Measurements from ENCODE around the gene WFIKKN1. TPM values are rescaled to one million over a fixed set of nuclear protein-coding genes. Genes with fewer than 3 reads are reported as not detected.

WFIKKN1 gene
- polyA plus RNA-seq, 3 donors = 0.76 TPM; not detected in 2

DNA sequence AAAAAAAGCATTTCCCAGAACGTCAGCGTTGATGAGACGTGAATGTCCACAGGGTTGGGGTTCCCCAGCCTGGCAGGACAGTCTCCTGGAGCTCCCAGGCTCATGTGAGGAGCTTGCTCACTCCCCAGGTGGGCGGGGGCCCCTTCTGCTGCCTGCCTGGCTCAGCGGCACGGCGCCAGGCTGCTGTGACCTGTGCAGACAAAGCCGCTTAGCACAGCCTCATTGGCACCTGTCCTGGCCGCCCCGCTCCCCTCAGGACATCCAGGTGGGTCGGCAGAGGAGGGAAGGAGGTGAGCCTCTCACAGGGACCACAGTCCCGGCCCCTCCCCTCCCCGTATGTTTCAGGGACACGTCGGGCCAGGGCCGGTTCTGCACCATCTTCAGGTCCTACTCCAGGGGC, 12.9 kb upstream of the WFIKKN1 start:
- peaks cover 26 to 63% of the 10 kb centered on the region in 2 donors for H3K36me3 Mint-ChIP-seq
- H3K9ac ChIP-seq (ENCODE audit: insufficient read depth, low read length, poor library complexity, severe bottlenecking) = no peak overlapping the region
- no peaks in the 10 kb centered on the region for H3K4me1 Mint-ChIP-seq
- peak overlapping the region in 1 of 7 donors; percentile 25 for H3K27ac Mint-ChIP-seq
- H3K27me3 ChIP-seq (ENCODE audit: control insufficient read depth in 2 of 2, insufficient read depth in 2 of 2, low read length in 2 of 2) = no peaks in the 10 kb centered on the region
- H3K36me3 ChIP-seq (replicated peaks in 1 of 2; ENCODE audit: control insufficient read depth in 1 of 2, insufficient read depth in 2 of 2, low read length in 2 of 2) = peaks cover 30 to 49% of the 10 kb centered on the region in 2 donors
- no peak overlapping the region for H3K4me2 ChIP-seq (replicated peaks; ENCODE audit: extremely low read depth, low read length, poor library complexity, severe bottlenecking)
- no peak overlapping the region for H3K4me3 ChIP-seq (replicated peaks in 1 of 3; ENCODE audit: low read depth in 2 of 3, low read length in 3 of 3)
- H3K9me3 Mint-ChIP-seq = peaks cover 0 to 3% (median 0%) of the 10 kb centered on the region in 7 donors
- no peaks in the 10 kb centered on the region for H3K4me1 ChIP-seq (ENCODE audit: control insufficient read depth in 1 of 2, insufficient read depth in 2 of 2, low read length in 2 of 2)
- peaks cover 91% of the 10 kb centered on the region for H4K20me1 ChIP-seq (ENCODE audit: insufficient read depth, low read length)
- H3K27ac ChIP-seq (ENCODE audit: low read depth in 1 of 2, low read length in 2 of 2) = no peak overlapping the region
- intact Hi-C loops (cut with micrococcal nuclease) = no loop called here
- peaks cover 0 to 2% (median 1%) of the 10 kb centered on the region in 3 donors for H3K27me3 Mint-ChIP-seq (ENCODE audit: low read depth in 3 of 3)
- TF ChIP-seq, protein P1, sequence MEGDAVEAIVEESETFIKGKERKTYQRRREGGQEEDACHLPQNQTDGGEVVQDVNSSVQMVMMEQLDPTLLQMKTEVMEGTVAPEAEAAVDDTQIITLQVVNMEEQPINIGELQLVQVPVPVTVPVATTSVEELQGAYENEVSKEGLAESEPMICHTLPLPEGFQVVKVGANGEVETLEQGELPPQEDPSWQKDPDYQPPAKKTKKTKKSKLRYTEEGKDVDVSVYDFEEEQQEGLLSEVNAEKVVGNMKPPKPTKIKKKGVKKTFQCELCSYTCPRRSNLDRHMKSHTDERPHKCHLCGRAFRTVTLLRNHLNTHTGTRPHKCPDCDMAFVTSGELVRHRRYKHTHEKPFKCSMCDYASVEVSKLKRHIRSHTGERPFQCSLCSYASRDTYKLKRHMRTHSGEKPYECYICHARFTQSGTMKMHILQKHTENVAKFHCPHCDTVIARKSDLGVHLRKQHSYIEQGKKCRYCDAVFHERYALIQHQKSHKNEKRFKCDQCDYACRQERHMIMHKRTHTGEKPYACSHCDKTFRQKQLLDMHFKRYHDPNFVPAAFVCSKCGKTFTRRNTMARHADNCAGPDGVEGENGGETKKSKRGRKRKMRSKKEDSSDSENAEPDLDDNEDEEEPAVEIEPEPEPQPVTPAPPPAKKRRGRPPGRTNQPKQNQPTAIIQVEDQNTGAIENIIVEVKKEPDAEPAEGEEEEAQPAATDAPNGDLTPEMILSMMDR (IDR thresholded peaks at IDR 0.05) = no peak
- H3K4me3 Mint-ChIP-seq = no peak overlapping the region
- no peak for DNase-seq
- WGBS (ENCODE audit: insufficient coverage) = 97% methylated on average over 12 of the region's 16 CpGs
- H3K79me2 ChIP-seq (ENCODE audit: insufficient read depth, low read length) = peaks cover 71% of the 10 kb centered on the region
- H2AFZ ChIP-seq (ENCODE audit: insufficient read depth, low read depth, low read length, poor library complexity, severe bottlenecking) = no peak overlapping the region
- H3K9me3 ChIP-seq (replicated peaks in 1 of 2; ENCODE audit: control insufficient read depth in 1 of 2, insufficient read depth in 1 of 2, low read length in 2 of 2) = no peaks in the 10 kb centered on the region

DNA sequence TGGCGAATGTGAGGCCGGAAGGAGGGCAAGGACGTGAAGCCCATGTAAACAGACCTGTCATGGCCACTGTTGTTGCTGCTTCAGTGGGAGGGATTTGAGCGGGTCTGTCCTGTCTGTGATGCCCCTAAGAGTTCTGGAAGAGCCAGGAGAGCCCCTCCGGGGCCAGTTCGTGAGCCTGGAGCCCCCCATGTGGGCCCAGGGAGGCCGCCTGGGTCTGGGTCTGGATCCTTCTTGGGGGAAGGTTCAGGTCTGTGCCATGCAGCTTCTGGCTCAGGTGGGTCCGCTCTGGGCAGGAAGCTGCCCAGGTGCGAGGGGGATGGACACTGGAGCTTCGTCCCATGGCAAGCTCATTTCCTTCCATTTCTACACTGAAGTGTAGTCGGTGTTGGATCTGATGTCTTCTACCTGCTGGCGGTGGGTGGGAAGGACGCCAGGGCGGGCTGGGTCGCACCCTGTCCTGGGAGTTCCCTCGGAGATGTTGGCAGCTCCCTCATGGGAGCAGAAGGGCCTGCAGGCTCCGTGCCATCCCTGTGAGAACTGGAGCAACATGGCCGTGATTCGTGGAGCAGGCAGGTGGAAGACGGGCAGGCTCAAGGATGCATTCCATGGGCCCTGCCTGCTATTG, 11.2 kb upstream of the WFIKKN1 start:
- Histone ChIP-seq H3K9me3 (replicated peaks in 1 of 2; ENCODE audit: control insufficient read depth in 1 of 2, insufficient read depth in 1 of 2, low read length in 2 of 2) (no peaks in the 10 kb centered on the region), H4K20me1 (ENCODE audit: insufficient read depth, low read length) (peaks cover 94% of the 10 kb centered on the region), H3K4me2 (replicated peaks; ENCODE audit: extremely low read depth, low read length, poor library complexity, severe bottlenecking) (no peak overlapping the region), H3K4me3 (replicated peaks in 1 of 3; ENCODE audit: low read depth in 2 of 3, low read length in 3 of 3) (no peak overlapping the region), H3K79me2 (ENCODE audit: insufficient read depth, low read length) (peaks cover 62% of the 10 kb centered on the region), H3K9ac (ENCODE audit: insufficient read depth, low read length, poor library complexity, severe bottlenecking) (no peak overlapping the region), H3K36me3 (replicated peaks in 1 of 2; ENCODE audit: control insufficient read depth in 1 of 2, insufficient read depth in 2 of 2, low read length in 2 of 2) (peaks cover 24 to 48% of the 10 kb centered on the region in 2 donors), H3K27me3 (ENCODE audit: control insufficient read depth in 2 of 2, insufficient read depth in 2 of 2, low read length in 2 of 2) (no peaks in the 10 kb centered on the region), H2AFZ (ENCODE audit: insufficient read depth, low read depth, low read length, poor library complexity, severe bottlenecking) (no peak overlapping the region), H3K27ac (ENCODE audit: low read depth in 1 of 2, low read length in 2 of 2) (no peak overlapping the region), H3K4me1 (ENCODE audit: control insufficient read depth in 1 of 2, insufficient read depth in 2 of 2, low read length in 2 of 2) (no peaks in the 10 kb centered on the region)
- WGBS (ENCODE audit: insufficient coverage) = 97% methylated on average over 17 of the region's 20 CpGs
- Mint-ChIP-seq H3K27ac (peak overlapping the region in 3 of 7 donors; percentile 18 to 73 (median 54)), H3K9me3 (peaks cover 0 to 3% (median 0%) of the 10 kb centered on the region in 7 donors), H3K36me3 (peaks cover 19 to 64% of the 10 kb centered on the region in 2 donors), H3K27me3 (ENCODE audit: low read depth in 3 of 3) (peaks cover 0 to 1% (median 0%) of the 10 kb centered on the region in 3 donors), H3K4me1 (no peaks in the 10 kb centered on the region), H3K4me3 (peak overlapping the region in 1 of 2 donors; percentile 37)
- no peak for DNase-seq
- intact Hi-C loops (cut with micrococcal nuclease) = no loop called here
- TF ChIP-seq, protein P1 (IDR thresholded peaks at IDR 0.05) = no peak
